NCI-H1436 treated with DMSO at 0.1 percent for 48 hours (cell line): ENCODE results near the gene RAP1A.
"Not testable (repeated sequence)": the region's sequence is repeated elsewhere in the genome, so short reads cannot be mapped to it uniquely, and the experiment has no call there.

Source experiments
- DNase-seq: peaks from one replicate; lab custom pipeline; 2025; lab: John Stamatoyannopoulos, UW

The RAP1A gene

GRCh38 chr1:111669268-111669667, 49.7 kb downstream of the RAP1A start:
- DNase-seq = no peak

GRCh38 chr1:111671852-111672251, 52.3 kb downstream of the RAP1A start:
- no peak for DNase-seq

GRCh38 chr1:111672331-111672730, 52.7 kb downstream of the RAP1A start:
- no peak for DNase-seq

DNA sequence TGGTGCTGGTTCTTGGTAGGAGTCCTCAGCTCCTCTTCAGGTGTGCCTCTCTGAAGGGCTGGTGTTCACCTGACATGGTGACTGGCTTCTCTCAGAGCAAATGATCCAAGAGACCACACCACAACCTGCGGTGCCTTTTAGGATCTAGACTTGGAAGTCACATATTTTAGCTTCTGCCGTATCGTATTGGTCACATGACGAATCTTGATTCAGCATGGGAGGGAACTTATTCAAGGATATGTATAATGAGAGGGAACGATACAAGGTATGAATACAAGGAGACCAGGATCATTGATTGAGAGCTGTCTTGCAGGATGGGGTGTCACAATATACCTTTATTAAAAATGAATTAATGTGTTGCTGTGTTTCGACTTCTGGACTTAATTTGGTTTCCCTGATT, 58.0 kb downstream of the RAP1A start:
- no peak for DNase-seq

GRCh38 chr1:111679541-111679940, 60.0 kb downstream of the RAP1A start:
- DNase-seq = no peak

DNA sequence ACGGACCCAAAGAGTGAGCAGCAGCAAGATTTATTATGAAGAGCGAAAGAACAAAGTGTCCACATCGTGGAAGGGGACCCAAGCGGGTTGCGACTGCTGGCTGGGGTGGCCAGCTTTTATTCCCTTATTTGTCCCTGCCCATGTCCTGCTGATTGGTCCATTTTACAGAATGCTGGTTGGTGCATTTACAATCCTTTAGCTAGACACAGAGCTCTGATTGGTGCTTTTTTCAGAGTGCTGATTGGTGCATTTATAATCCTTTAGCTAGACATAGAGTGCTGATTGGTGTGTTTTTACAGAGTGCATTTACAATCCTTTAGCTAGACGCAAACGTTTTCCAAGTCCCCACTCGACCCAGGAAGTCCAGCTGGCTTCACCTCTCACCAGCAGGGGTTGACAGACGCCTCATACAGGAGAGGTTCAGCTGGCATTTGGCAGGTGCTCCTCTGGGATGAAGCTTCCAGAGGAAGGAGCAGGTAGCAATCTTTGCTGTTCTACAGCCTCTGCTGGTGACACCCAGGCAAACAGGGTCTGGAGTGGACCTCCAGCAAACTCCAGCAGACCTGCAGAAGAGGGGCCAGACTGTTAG, 60.7 kb downstream of the RAP1A start:
- DNase-seq = not testable (repeated sequence)

GRCh38 chr1:111685293-111686153, 65.9 kb downstream of the RAP1A start:
- not testable (repeated sequence) for DNase-seq

- DNase-seq = no peak
Observed at GRCh38 chr1:111690306-111690617, 70.7 kb downstream of the RAP1A start.

GRCh38 chr1:111691886-111692285, 72.3 kb downstream of the RAP1A start:
- DNase-seq = no peak

DNA sequence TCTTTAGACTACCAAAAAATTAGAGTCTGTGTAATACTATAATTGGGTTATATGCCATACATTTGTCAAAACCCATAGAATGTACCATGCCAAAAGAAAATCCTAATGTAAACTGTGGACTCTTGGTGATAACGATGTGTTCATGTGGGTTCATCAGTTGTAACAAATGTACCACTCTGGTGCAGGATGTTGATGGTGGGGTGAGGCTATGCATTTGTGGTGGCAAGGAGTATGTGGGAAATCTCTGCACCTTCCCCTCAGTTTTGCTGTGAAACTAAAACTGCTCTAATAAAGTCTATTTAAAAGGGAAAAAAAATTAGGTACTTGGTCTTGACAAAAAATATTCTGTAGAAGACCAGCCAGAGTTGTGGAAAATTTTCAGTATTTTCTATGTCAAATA, 76.2 kb downstream of the RAP1A start:
- DNase-seq = no peak

DNA sequence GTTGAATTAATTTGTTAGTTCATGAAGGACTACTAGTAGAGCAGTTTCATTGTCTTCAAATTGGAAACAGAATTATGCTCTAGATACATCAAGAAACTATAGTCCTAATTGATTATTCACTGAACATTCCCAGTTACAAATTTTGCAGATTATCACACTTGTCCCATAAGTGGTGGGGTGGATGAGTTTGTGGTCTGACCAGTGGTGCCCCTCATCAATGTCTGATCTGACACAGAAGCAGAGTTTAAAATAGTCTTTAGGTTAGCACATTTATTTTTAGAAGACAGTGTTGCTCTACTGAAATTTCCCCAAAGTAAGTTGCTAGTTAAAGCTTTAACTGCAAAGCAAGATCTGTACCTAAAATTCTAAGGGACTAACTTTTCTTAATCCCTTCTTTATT, 76.7 kb downstream of the RAP1A start:
- DNase-seq = no peak

DNA sequence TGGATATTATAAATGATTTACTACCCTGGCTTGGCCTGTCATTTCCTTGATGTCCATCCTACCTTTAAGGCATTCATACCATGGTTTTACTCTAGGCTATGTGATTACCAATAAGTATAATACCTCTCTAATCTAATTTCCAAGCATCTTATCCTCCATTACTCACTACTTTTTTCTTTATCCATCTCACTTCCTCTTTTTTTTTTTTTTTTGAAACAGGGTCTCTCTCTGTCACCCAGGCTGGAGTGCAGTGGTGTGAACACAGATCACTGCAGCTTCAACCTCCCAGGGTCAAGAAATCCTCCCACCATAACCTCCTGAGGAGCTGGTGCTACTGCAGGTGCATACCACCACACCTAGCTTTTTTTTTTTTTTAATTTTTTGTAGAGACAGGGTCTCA, 79.7 kb downstream of the RAP1A start:
- DNase-seq = no peak

- DNase-seq = no peak
Observed at GRCh38 chr1:111702504-111703050, 83.0 kb downstream of the RAP1A start.

- no peak for DNase-seq
Observed at GRCh38 chr1:111704240-111704639, 84.7 kb downstream of the RAP1A start.

GRCh38 chr1:111704776-111705175, 85.2 kb downstream of the RAP1A start:
- no peak for DNase-seq

- DNase-seq = no peak
Observed at GRCh38 chr1:111705841-111706240, 86.3 kb downstream of the RAP1A start.

- no peak for DNase-seq
Observed at GRCh38 chr1:111706921-111707320, 87.3 kb downstream of the RAP1A start.

- DNase-seq = no peak
Observed at GRCh38 chr1:111707906-111708305, 88.3 kb downstream of the RAP1A start.

DNA sequence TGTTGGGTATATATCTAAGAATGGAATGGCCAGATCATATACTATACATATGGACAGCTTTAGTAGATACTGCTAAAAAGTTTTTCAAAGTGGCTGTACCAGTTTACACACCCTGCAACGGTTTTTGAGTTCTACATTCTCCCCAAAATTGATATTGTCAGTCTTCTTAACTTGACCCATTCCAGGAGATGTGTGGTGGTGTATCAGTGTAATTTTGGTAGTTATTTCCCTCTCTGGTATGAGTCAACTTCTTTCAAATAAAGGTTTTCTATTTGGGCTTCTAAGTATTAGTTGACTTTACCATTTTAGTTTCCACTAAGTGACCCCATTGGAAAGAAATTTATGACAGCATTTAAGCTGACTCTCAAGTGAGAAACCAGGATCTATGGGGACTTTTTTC, 90.4 kb downstream of the RAP1A start:
- DNase-seq = no peak

DNA sequence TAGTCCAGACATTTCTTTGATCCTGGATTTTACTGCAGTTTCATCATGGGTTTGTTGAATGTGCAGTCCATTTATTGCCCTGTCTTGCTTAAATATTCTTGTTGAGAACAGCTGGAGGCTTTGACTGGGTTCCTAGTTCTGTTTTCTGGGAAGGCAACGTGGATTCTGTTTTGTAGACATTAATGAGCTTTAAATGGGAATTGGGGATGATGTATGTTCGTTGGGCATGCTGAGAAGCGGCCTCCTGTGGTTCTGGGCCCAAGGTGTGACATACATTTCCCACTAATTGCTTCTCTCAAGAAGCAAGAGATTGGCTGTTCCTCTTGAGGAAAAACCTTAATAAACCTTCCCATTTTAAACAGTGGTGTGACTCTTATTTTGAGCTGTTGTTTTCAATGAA, 96.7 kb downstream of the RAP1A start:
- DNase-seq = no peak

- no peak for DNase-seq
Observed at GRCh38 chr1:111717450-111717849, 97.9 kb downstream of the RAP1A start.

DNA sequence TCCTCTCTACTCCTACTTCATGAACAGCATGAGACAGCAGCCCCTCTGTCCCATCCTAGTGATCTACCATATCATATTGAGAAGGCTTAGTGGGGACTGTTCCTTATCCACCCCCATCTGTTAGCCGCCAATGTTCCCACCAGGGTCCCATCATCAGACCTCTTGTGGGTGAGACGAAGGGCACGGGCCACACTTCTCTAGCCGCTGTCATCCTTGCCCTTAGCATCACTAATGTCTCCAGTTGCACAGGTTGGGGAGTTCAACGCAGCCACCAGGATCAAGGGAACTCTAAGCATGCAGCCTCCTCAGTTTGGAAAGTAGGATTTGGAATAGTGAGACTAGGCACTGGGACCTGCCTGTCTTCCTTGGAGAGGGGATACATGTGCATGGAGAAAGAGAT, 99.5 kb downstream of the RAP1A start:
- DNase-seq = no peak

GRCh38 chr1:111719674-111720132, 100.1 kb downstream of the RAP1A start:
- no peak for DNase-seq
